ENCODE measurements around the gene FBXL17. TPM values are rescaled to one million over a fixed set of nuclear protein-coding genes. Genes with fewer than 3 reads are reported as not detected.

Gene FBXL17
- total and polyA plus RNA-seq, 2 donors (not counting 1 experiment from before 2014, with no cell fraction given): 7.3 to 40.3 TPM

GRCh38 chr5:108109059-108109458 is 272.8 kb downstream of the FBXL17 start:
- H3K4me3 ChIP-seq (ENCODE audit: control extremely low read depth in 1 of 5, extremely low read depth in 1 of 5, insufficient read depth in 1 of 5, low read depth in 2 of 5, low read length in 4 of 5): no peak overlapping the region
- H4K20me1 ChIP-seq (ENCODE audit: control insufficient read depth, insufficient read depth, low read length, poor library complexity, severe bottlenecking): no peaks in the 10 kb centered on the region
- H3K9ac ChIP-seq (ENCODE audit: low read length): no peak overlapping the region
- Mint-ChIP-seq H3K4me3 (no peak overlapping the region), H3K9me3 (ENCODE audit: insufficient read depth) (no peaks in the 10 kb centered on the region), H3K27ac (no peak overlapping the region), H3K4me1 (peaks cover 4% of the 10 kb centered on the region), H3K27me3 (no peaks in the 10 kb centered on the region)
- DNase-seq (no peak), ATAC-seq (ENCODE audit: low read depth) (no peak)
- H3K79me2 ChIP-seq (ENCODE audit: control insufficient read depth, insufficient read depth, low read length): no peaks in the 10 kb centered on the region
- TF ChIP-seq, protein P1, sequence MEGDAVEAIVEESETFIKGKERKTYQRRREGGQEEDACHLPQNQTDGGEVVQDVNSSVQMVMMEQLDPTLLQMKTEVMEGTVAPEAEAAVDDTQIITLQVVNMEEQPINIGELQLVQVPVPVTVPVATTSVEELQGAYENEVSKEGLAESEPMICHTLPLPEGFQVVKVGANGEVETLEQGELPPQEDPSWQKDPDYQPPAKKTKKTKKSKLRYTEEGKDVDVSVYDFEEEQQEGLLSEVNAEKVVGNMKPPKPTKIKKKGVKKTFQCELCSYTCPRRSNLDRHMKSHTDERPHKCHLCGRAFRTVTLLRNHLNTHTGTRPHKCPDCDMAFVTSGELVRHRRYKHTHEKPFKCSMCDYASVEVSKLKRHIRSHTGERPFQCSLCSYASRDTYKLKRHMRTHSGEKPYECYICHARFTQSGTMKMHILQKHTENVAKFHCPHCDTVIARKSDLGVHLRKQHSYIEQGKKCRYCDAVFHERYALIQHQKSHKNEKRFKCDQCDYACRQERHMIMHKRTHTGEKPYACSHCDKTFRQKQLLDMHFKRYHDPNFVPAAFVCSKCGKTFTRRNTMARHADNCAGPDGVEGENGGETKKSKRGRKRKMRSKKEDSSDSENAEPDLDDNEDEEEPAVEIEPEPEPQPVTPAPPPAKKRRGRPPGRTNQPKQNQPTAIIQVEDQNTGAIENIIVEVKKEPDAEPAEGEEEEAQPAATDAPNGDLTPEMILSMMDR (IDR thresholded peaks at IDR 0.05): no peak
- no peak for TF ChIP-seq EZH2 (IDR thresholded peaks at IDR 0.05; ENCODE audit: borderline replicate concordance, insufficient read depth, low read depth, low read length, poor library complexity, severe bottlenecking)
- no peak overlapping the region for H3K4me2 ChIP-seq (replicated peaks; ENCODE audit: low read depth, low read length, poor library complexity, severe bottlenecking)
- H3K27me3 ChIP-seq (replicated peaks in 1 of 4; ENCODE audit: control extremely low read depth in 1 of 4, control insufficient read depth in 3 of 4, insufficient read depth in 4 of 4, low read length in 3 of 4): no peaks in the 10 kb centered on the region
- H2AFZ ChIP-seq (ENCODE audit: insufficient read depth, low read depth, low read length, poor library complexity, severe bottlenecking): no peak overlapping the region
- H3K27ac ChIP-seq (ENCODE audit: low read length in 2 of 2): no peak overlapping the region
- ChIA-PET POLR2A (no interaction called here), CTCF (no interaction called here)
- no CpG with 5 or more reads among the region's 2 CpGs for WGBS (ENCODE audit: insufficient coverage)
- no peaks in the 10 kb centered on the region for H3K4me1 ChIP-seq (ENCODE audit: control insufficient read depth in 2 of 2, insufficient read depth in 2 of 2, low read length in 2 of 2)
- no peaks in the 10 kb centered on the region for H3K9me3 ChIP-seq (ENCODE audit: control extremely low read depth in 1 of 3, control insufficient read depth in 2 of 3, insufficient read depth in 1 of 3, low read length in 2 of 3)
- no peaks in the 10 kb centered on the region for H3K36me3 ChIP-seq (replicated peaks in 1 of 2; ENCODE audit: control extremely low read depth in 1 of 2, control insufficient read depth in 1 of 2, extremely low read depth in 1 of 2, insufficient read depth in 2 of 2, low read length in 1 of 2)
- intact Hi-C loops (cut with micrococcal nuclease): no loop called here

GRCh38 chr5:108104448-108104847 is 277.4 kb downstream of the FBXL17 start:
- no peak overlapping the region for H3K27ac Mint-ChIP-seq
- Histone ChIP-seq H3K79me2 (ENCODE audit: control insufficient read depth, insufficient read depth, low read length) (no peaks in the 10 kb centered on the region), H4K20me1 (ENCODE audit: control insufficient read depth, insufficient read depth, low read length, poor library complexity, severe bottlenecking) (no peaks in the 10 kb centered on the region), H3K4me1 (ENCODE audit: control insufficient read depth in 2 of 2, insufficient read depth in 2 of 2, low read length in 2 of 2) (no peaks in the 10 kb centered on the region), H3K27me3 (replicated peaks in 1 of 4; ENCODE audit: control extremely low read depth in 1 of 4, control insufficient read depth in 3 of 4, insufficient read depth in 4 of 4, low read length in 3 of 4) (no peaks in the 10 kb centered on the region), H2AFZ (ENCODE audit: insufficient read depth, low read depth, low read length, poor library complexity, severe bottlenecking) (no peak overlapping the region), H3K9ac (ENCODE audit: low read length) (no peak overlapping the region), H3K4me2 (replicated peaks; ENCODE audit: low read depth, low read length, poor library complexity, severe bottlenecking) (no peak overlapping the region), H3K9me3 (ENCODE audit: control extremely low read depth in 1 of 3, control insufficient read depth in 2 of 3, insufficient read depth in 1 of 3, low read length in 2 of 3) (no peaks in the 10 kb centered on the region), H3K4me3 (ENCODE audit: control extremely low read depth in 1 of 5, extremely low read depth in 1 of 5, insufficient read depth in 1 of 5, low read depth in 2 of 5, low read length in 4 of 5) (no peak overlapping the region), H3K36me3 (replicated peaks in 1 of 2; ENCODE audit: control extremely low read depth in 1 of 2, control insufficient read depth in 1 of 2, extremely low read depth in 1 of 2, insufficient read depth in 2 of 2, low read length in 1 of 2) (no peaks in the 10 kb centered on the region), H3K27ac (ENCODE audit: low read length in 2 of 2) (no peak overlapping the region)
- WGBS (ENCODE audit: insufficient coverage): no CpG with 5 or more reads among the region's 1 CpG
- ChIA-PET CTCF (no interaction called here), POLR2A (no interaction called here)
- TF ChIP-seq, protein P1 (IDR thresholded peaks at IDR 0.05): no peak
- no peak for TF ChIP-seq EZH2 (IDR thresholded peaks at IDR 0.05; ENCODE audit: borderline replicate concordance, insufficient read depth, low read depth, low read length, poor library complexity, severe bottlenecking)
- H3K27me3 Mint-ChIP-seq: no peaks in the 10 kb centered on the region
- intact Hi-C loops (cut with micrococcal nuclease): no loop called here
- no peaks in the 10 kb centered on the region for H3K9me3 Mint-ChIP-seq (ENCODE audit: insufficient read depth)
- no peaks in the 10 kb centered on the region for H3K4me1 Mint-ChIP-seq
- no peak overlapping the region for H3K4me3 Mint-ChIP-seq
- ATAC-seq (ENCODE audit: low read depth): no peak
- DNase-seq: no peak
